ENCODE data around the gene GPR176.

DNA sequence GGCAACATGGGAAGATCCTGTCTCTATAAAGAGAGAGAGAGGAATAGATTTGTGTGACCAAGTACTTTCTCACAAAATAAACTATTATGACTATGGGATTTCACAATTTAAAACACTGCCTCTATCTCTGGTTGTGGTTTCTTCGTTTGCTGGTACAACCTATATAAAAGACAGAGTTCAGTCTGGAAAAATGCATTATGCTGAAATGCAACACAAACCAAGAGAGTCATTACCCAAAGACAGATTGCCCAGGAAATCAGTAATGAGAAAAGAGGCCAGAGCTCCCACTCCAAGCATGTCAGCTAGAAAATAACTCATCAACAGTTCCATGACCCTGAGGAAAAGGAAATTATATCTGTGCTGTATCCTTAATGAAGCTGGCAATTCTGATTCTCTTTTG is 23.2 kb downstream of the GPR176 start:
- TF ChIP-seq, protein P1, sequence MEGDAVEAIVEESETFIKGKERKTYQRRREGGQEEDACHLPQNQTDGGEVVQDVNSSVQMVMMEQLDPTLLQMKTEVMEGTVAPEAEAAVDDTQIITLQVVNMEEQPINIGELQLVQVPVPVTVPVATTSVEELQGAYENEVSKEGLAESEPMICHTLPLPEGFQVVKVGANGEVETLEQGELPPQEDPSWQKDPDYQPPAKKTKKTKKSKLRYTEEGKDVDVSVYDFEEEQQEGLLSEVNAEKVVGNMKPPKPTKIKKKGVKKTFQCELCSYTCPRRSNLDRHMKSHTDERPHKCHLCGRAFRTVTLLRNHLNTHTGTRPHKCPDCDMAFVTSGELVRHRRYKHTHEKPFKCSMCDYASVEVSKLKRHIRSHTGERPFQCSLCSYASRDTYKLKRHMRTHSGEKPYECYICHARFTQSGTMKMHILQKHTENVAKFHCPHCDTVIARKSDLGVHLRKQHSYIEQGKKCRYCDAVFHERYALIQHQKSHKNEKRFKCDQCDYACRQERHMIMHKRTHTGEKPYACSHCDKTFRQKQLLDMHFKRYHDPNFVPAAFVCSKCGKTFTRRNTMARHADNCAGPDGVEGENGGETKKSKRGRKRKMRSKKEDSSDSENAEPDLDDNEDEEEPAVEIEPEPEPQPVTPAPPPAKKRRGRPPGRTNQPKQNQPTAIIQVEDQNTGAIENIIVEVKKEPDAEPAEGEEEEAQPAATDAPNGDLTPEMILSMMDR (conservative IDR thresholded peaks at IDR 0.05; ENCODE audit: low read length): no peak
- TF ChIP-seq EZH2phosphoT487 (IDR thresholded peaks at IDR 0.05; ENCODE audit: borderline replicate concordance, low read depth, low read length): no peak

Data from OCI-LY7 (cell line).